K562 treated with DMSO at 1 percent for 24 hours (cell line): ENCODE results near the gene GCK. TPM values are rescaled to one million over a fixed set of nuclear protein-coding genes. Genes with fewer than 3 reads are reported as not detected.

Experiments used
- total RNA-seq: library from RNA; unstranded; fragments of 300-600 nt; gene quantifications from 2 replicates; pipeline ENCODE4 v1.2.3, GENCODE V29; 2022; ENCODE audit warnings: low read depth; ENCODE audit not compliant: insufficient read depth

Gene GCK
- total RNA-seq = 0.78 and 2.3 TPM in 2 replicates

DNA sequence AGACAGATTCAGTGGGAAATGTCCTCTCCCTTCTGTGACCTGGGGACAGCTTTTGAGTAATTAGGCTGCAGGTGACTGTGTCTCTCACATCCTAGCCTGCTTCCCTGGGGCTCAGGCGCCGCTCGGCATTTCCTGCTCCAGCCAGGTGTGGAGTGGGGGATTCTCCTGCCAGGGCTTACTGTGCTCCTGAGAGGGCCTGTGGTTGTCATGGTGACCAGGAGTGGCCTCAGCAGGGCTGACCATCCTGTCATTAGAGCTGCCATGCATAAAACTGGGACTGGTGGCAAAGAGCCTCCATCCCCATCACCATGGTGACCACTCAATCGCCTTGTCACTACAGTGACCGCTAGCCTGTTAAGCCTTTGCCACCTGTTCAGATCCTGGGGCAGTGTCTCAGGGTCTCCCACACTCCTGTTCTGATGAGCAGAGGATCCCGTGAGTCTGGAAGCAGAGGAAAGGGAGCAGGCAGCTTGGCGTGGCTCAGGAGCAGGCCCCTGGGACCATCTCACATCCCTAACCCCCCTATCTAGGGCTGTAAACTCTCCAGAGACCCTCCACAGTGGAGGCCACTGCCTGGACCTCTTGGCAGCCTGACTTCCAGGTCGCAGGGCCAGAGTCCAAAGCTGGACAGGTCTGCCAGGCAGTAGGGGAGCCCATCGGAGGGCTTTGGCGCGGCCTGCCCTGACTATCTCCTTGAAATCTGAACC is at the start of gene GCK:
Gene GCK (minus strand): TSS at position 154 of the 707 bp plus-strand sequence. CDS start 486 bp downstream, outside the sequence.

DNA sequence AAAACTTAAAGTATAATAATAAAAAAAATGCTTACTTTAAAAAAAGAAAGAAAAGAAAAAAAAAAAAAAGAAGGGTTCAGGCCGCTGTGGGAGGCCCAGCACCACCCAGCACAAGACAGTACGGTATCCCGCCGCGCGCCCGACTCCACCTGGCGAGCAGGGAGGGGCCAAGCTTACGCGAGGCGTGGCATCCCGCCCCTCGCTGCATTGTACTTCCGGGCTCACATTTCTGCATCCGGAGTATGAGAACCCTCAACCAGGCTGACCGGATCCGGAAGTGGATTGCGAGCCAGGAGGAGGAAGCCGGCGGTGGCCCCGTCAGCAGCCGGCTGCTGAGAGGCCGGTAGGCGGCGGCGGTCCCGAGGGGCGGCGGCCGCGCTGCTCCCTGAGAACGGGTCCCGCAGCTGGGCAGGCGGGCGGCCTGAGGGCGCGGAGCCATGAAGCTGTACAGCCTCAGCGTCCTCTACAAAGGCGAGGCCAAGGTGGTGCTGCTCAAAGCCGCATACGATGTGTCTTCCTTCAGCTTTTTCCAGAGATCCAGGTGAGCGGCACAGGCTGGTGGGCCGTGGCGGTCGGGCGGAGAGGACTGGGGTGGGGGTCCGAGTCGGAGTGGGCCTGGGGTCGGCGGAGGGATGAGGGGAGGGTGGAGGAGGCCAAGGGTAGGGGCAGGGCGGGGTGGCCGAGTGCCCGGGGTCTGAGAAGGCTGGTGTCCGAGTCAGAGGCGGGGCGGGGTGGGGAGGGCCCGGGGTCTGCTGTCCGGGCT is 11.6 kb upstream of the GCK start, which contains the start of gene YKT6:
Gene YKT6 (plus strand): TSS at position 280 of the 763 bp plus-strand sequence. CDS start 158 bp downstream, at position 438.

DNA sequence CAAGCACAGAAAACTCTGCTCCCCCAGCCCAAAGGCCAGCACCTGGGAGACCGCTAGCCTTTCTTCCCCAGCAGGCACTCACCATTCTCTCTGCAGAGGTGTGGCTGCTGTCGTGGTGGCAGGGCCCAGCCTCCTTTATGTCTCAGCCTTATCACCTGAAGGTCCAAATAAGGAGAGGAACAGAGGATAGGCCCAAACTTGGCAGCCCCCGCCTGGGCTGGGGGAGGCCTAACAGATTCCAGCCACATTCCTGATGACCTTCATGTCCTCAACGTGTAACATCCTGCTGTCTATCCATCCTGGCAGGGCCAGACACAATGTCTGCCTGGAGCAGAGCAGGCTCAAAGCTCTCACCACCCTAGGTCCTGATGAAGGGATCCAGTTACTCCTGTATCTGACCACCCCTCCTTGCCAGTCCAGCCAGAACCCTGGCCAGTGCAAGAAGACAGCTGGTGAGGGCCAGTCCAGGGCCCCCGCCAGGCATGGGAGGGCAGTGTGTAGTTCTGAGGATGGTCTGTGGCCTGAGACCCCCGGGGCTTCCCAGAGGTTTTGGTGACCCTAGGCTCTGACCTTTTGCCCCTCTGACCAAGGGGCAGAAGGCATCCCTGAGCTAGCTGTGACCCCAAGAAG is 47.9 kb downstream of the GCK start, which contains the start of gene MYL7:
Gene MYL7 (minus strand): TSS at position 112 of the 630 bp plus-strand sequence. CDS start 27 bp downstream, at position 85.

DNA sequence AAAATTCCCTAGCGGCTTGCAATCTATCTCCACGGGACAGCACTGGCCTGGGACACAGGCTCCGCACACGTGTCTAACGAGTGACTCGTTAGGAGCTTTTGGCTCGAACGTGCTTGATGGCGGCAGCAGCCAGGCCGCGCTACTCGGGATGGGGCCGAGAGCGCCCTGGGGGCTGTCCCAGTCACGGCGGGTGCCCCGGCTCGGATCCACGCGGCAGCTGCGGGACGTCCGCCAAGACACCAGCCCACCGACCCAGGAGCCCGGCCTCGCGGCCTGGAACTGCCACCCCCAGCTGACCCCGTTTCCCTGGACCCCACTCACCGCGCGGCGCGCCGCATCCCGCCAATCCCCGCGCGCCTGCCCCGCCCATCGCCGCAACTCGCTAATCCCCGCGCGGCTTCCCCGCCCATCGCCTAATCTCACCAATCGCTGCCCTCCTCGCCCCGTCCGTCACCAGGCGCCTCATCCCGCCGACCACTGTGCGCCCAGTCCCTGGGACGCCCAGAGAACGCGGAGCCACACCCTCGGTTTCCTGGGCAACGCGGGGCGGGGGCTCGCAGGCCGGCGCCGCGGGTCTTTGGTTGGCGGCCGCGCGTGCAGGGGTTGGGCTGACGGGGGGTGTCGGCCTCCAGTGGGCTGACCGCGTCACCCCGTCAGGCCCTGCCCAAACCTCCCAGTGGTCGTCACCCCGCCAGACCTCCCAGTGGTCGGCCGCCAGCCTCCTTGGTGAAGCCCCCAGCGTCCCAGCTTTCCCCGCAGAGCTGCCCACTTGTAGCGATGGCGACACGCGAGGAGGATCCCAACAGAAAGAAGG is 65.8 kb downstream of the GCK start, which contains the start of gene POLD2:
Gene POLD2 (minus strand): TSS at position 359 of the 814 bp plus-strand sequence. CDS start 1,495 bp downstream, outside the sequence.

DNA sequence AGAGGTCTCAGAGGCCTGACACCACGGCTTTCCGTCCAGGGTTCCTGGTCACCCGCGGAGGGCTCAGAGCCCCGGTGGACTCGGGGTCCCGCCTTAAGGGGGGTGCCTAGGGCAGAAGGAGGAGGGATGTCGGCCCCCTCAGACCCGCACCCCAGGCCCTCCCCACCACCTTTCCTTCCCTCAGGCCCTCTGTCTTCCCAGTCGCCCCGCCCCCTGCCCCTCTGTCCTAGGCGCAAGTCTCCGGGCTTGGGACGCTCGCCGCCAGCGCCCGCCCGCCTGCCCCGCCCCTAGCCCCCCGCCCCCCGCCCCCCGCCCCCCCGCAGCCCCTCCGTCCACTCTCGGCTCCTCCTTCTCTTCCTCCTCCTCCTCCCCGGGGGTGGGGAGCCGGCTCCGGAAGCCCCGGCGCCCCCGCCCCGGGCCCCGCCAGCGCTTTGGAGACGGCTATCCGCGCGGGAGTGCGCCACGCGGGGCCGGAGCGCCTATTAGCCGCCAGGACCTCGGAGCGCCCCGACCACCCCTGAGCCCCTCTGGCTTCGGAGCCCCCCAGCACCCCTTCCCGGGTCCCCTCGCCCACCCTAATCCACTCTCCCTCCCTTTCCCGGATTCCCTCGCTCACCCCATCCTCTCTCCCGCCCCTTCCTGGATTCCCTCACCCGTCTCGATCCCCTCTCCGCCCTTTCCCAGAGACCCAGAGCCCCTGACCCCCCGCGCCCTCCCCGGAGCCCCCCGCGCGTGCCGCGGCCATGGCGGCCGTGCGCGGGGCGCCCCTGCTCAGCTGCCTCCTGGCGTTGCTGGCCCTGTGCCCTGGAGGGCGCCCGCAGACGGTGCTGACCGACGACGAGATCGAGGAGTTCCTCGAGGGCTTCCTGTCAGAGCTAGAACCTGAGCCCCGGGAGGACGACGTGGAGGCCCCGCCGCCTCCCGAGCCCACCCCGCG is 85.0 kb downstream of the GCK start, which contains the start of gene AEBP1:
Gene AEBP1 (plus strand): TSS at position 423 of the 937 bp plus-strand sequence. CDS start 321 bp downstream, at position 744.

Other genes with a start within 250 kb of the GCK start
- not detected in 2 replicates for gene SPDYE1, start 191.5 kb downstream of the GCK start, total RNA-seq
- gene DBNL, start 144.7 kb downstream of the GCK start, total RNA-seq = 57.0 and 64.1 TPM in 2 replicates
- not detected in 2 replicates for gene PGAM2, start 123.9 kb downstream of the GCK start, total RNA-seq
- gene POLM, start 106.9 kb downstream of the GCK start, total RNA-seq = 11.0 and 16.8 TPM in 2 replicates
- gene AEBP1, start 85.1 kb downstream of the GCK start, total RNA-seq = 0.24 and 0.39 TPM in 2 replicates
- gene POLD2, start 65.9 kb downstream of the GCK start, total RNA-seq = 128 and 147 TPM in 2 replicates
- not detected in 2 replicates for gene MYL7, start 48.1 kb downstream of the GCK start, total RNA-seq
- 108 and 112 TPM in 2 replicates for gene YKT6, start 11.5 kb upstream of the GCK start, total RNA-seq
- not detected in 2 replicates for gene CAMK2B, start 136.2 kb upstream of the GCK start, total RNA-seq